Left renal cortex interstitium (tissue), 4 donors: ENCODE measurements around the gene PARD6A. TPM values are rescaled to one million over a fixed set of nuclear protein-coding genes. Genes with fewer than 3 reads are reported as not detected.
A peak's percentile ranks its signal among the peaks of the same experiment; 100 is the strongest.

ENCODE experiments used
- DNase-seq, 4 donors: peaks; one replicate each; pipeline ENCODE4 v3.0.0-alpha.2; 2013; ENCODE audit warnings: low read depth in 4 of 4, low spot score in 2 of 4, missing footprints in 1 of 4
- polyA plus RNA-seq, 4 donors: library from polyadenylated mRNA; unstranded; fragments of 120-200 nt; gene quantifications; one replicate each; pipeline ENCODE4 v1.2.1, GENCODE V29; 2013; ENCODE audit not compliant: insufficient read length in 4 of 4

PARD6A gene
- polyA plus RNA-seq, result 1 to 10 TPM; 1.9 to 4.8 (median 3.0) TPM

GRCh38 chr16:67660564-67661028 is at the start of gene PARD6A:
Gene PARD6A (plus strand): TSS chr16:67660960. CDS start chr16:67661039, 79 bp downstream.
- DNase-seq, result peak in 3 of 4 donors; percentile 81 to 91 (median 82)

GRCh38 chr16:67613808-67614207 is 47.0 kb upstream of the PARD6A start:
- no peak for DNase-seq

GRCh38 chr16:67628216-67628615 is 32.5 kb upstream of the PARD6A start:
- DNase-seq, result no peak

GRCh38 chr16:67632415-67633172 is 28.2 kb upstream of the PARD6A start:
- no peak for DNase-seq

GRCh38 chr16:67636713-67637112 is 24.0 kb upstream of the PARD6A start:
- DNase-seq, result no peak

- DNase-seq, result no peak
Observed at GRCh38 chr16:67637625-67638024, 23.1 kb upstream of the PARD6A start.

GRCh38 chr16:67641779-67642708 is 18.7 kb upstream of the PARD6A start:
- DNase-seq, result no peak

GRCh38 chr16:67644038-67644437 is 16.7 kb upstream of the PARD6A start:
- no peak for DNase-seq

GRCh38 chr16:67645397-67646121 is 15.2 kb upstream of the PARD6A start:
- DNase-seq, result no peak

GRCh38 chr16:67647111-67647651 is 13.6 kb upstream of the PARD6A start:
- no peak for DNase-seq

GRCh38 chr16:67647681-67648080 is 13.1 kb upstream of the PARD6A start:
- no peak for DNase-seq

GRCh38 chr16:67648088-67648763 is 12.5 kb upstream of the PARD6A start:
- no peak for DNase-seq

GRCh38 chr16:67648764-67649407 is 11.9 kb upstream of the PARD6A start:
- no peak for DNase-seq

GRCh38 chr16:67649494-67649931 is 11.2 kb upstream of the PARD6A start:
- no peak for DNase-seq

- no peak for DNase-seq
Observed at GRCh38 chr16:67650023-67650422, 10.7 kb upstream of the PARD6A start.

- no peak for DNase-seq
Observed at GRCh38 chr16:67651039-67651438, 9.7 kb upstream of the PARD6A start.

GRCh38 chr16:67651847-67652246 is 8.9 kb upstream of the PARD6A start:
- no peak for DNase-seq

- no peak for DNase-seq
Observed at GRCh38 chr16:67652578-67653127, 8.1 kb upstream of the PARD6A start.
